CD4-positive, alpha-beta T cell treated with Interleukin-21 for 1 hour (primary cell): ENCODE measurements around the gene VGLL4.

Experiments used
- DNase-seq: peaks from one replicate; pipeline ENCODE4 v3.0.0-alpha.2; 2020

The VGLL4 gene

DNA sequence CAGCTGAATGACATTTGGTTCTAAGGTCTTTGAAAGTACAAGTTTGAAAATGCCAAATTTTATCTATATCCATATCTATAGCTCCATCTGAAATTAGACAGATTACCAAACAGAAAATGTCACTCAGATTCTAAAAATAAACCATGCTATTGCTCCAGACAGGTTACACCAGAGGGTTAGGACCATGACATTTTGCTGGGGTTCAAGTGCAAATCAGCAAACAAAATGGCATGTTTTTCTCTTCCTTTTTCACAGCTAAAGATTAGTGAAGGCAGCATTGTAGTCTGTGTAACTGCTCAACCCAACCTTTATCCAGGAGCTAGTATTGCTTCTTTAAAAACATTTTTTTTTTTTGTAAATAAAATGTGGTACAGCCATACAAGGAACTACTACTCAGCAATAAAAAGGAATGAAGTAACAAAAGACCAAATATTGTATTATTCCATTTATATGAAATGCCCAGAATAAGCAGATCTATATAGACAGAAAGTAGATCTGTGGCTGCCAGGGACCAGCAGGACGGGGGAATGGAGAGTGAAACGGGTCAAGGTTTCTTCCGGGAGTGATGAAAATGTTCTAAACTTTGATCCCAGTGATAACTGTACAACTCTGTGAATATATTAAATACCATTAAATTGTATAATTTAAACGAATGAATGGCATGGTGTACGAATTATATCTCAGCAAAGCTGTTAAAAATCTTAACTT lies 18.2 kb downstream of the VGLL4 start:
- DNase-seq, result no peak

DNA sequence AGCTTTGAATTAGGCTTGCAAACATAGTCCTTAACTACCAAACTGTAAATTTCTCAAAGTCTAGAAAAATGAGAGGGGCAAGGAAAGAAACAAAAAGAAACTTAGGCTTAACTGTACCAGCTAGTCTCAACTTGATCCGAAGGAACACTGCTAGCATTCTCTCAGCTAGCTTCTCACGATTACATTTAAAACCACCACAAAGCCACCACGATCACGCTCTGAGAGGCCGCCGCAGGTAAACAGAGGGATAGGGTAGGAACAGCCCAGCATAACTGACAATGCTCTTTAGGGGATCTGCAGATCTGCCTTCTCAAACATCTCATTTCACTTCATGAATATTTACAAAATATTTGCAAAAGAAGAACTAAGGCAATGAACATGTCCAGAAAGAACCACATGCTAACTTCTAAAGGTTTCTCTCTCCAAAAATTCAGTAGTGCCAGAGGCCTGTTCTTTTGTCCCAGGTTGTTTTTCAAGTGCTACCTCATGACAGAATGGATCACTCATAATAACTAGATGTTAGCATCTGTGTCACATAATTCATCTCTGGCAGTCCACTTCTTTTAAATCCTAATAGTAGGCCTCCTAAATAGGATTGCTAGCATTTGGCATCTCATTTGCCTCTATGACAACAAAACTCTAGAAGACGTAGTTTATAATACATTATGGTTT lies 18.9 kb downstream of the VGLL4 start:
- peak; percentile 14 for DNase-seq

DNA sequence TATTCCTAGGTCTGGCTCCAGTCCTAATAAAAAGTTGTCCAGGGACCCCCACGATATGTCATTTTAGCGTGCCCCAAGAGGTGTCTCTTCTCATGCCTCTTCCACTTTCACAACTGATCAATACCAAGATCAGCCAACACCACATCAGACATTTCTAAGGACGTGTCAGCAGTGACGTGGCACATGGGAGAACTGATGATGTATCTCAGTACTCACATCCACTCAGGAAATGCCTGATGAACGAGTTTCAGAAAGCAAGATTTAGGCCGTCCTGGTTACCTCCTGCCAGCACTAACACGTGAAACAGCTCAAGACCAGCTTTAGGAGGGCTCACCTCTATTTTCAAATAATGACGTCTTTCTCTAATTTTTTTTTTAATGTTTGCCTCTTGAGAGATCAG lies 19.6 kb downstream of the VGLL4 start:
- DNase-seq, result peak; percentile 63

DNA sequence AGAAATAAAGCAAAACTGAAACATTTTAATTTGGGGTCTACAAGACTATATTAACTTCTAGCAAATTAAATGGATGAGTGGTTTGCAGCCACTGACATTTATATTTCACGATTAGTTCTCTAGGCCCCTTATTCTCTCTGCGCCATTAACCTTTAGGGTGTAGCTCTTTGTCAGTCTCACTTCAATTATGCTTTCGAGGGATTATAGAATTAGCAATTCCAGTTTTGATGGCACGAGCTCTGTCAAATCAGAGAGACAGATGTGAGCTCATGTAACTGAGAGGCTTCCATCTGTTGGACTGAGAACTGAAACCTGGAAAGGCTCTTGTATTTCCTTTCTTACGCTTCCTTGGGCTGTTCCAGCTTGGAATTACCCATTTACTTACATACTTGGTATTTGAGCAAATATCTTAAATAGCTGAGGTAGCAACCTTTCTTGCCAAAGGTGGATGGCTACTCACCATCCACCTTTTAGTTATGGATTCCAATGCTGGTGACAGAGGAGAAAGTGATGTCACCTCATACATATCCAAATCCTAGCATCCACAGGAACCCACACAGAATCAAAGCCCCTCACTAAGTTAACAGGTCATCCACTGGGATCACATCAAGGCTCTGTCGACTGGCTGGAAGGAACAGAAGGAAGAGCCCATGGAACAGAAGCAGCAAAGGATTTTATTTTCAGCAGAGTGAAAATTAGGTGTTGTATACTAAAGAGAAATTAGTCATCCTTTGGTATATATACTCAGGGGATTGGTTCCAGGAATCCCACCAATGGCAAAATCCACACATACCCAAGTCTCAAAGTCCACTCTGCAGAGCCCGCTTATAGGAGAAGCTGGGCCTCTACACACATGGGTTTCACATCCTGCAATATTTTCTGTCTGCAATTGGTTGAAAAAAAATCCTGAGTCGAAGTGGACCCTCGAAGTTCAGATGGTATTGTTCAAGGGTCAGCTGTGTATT lies 20.8 kb downstream of the VGLL4 start:
- DNase-seq, result no peak

DNA sequence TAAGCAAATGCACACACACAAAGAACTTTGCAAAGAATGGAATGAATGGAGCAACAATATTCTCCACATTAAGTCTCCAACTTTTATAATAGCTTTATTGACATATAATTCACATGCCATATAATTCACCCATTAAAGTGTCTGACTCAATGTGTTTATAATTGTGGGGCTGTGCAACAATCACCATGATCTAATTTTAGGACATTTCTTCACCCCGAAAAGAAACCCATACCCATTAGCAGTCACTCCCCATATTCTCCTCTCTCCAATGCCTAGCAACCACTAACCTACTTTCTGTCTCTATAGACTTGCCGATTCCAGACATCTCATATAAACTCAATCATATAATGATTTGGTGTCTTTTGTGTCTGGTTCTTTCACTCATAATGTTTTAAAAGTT lies 22.6 kb downstream of the VGLL4 start:
- DNase-seq, result no peak

DNA sequence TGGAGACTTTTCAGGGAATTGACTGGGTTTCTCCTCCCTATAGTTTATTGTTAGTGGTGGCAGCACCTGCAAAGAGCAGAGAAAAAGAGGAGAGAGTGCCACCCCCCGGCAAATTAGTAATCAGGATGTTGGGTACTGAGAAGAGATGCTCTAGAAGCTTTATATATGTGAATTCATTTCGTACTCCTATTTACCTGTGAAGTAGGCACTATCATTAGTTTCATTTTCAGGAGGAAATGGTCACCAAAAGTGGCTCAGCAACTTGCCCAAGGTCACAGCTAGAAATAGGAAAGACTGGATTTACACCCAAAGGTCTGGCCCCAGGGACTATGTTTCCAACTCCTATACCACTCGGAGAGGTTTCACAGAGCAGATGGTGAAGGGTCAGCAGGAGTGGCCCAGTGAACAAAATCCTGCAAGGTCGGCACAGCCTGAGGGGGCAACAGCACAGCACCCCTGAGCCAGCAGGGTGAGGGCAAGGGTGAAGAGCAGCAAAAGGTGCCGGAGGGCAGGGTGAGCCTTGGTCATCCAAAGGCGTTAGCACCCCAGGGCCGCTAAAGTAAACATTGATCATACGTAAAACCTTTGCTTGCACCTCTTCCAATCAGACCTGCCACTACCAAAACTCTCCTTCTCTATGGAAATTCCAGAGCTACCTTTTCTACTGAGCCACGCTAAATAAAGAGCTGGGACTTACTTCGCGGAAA lies 23.6 kb downstream of the VGLL4 start:
- DNase-seq, result no peak

DNA sequence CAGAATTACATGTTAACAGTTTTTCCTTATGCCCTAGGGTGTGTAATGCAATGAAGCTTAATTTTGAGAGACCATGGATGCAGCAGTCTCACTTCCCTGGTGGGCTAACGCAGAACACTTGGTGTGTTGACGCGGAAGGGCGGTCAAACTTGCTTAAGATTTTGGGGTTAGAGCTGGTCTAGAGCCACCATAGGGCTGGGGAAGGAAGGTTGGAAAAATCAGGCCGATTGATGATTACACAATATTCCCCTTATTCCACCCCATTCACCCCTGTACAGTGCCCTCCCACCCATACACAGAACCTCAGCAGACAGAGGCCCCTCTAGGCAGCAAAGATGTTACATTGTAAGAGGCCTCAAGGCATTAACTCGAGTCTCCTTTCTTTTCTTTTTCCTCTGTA lies 24.3 kb downstream of the VGLL4 start:
- no peak for DNase-seq

DNA sequence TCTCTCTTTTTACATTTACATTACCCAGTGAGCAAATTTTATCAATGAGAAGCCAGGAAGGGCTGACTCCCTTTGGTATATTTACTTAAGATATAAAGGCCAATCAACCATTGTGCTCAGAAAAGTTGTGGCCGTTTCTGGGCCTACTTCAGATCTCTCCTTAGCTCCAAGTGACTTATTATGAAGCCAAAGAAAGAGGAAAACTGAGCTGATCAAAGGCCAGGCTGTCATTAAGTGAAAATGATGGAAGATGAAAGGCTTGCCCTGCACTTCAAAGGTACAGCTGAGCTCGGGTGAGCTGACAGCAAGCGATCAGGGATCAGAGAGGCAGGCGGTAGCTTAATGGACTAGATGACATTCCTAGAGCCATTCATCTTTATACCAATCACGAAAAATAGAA lies 24.8 kb downstream of the VGLL4 start:
- no peak for DNase-seq

DNA sequence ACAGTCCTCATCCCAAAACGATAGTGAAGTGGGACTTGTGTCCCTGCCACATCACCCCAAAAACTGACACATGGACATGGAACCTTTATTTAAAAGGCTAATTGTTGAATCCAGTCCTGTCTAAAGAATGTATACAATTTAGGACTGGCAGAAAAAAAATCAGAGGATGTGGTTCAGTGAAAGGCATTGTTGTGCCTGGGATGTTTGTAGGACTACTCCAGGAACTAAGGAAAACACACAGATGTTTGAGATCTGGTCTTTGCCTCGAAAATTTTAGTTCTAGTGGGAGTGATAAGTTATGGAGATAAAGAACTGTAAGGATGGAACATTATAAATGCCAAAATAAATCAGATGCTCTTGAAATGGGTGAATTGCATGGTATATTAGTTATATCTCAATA lies 27.2 kb downstream of the VGLL4 start:
- no peak for DNase-seq

DNA sequence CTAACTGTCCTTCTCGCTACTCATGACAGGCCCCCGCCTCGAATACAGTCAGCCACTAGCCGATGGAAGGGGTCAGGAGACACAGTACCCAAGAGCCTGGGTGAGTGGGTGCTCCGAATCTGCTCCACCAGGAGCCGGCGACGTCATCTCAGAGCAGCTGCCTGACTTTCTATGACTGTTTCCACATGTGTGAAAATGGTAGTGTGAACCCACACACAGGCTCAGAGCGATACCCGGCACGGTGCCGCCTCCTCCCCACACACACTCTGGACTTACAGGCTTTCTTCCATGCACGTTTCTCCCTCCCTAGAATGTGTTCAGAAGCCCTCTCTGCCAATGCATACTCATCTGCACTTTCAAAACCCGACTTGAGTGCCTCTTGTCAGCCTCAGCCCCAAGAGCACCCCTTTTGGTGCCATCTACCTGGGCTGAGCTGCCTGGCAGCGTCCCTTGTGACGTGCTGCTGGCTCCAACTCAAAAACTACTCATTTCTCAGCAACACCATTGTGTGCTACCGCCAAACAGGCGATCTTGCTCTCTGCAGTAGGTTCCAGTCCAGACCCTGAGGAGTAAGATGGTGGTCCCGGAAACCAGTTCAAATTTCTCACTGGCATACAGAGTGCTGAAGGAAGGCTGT lies 29.7 kb downstream of the VGLL4 start:
- DNase-seq, result no peak

DNA sequence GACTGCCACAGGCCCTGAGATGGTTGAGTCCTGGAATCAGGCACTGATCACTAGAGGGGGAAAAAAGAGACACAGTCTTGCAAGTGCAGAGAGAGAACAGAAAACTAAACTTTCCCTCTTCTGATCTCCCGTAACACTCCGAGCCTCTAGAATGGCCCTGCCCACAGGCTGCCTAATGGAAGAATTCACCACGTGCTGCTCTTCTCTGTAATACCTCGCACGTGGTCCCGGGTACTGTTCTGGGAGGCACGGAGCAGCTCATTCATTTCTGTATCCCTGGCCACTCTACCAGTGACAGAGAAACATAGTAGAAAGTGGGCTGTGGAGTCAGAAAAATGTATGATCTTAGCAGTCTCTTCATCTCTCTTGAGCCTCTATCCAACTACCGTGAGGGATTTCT lies 30.4 kb downstream of the VGLL4 start:
- DNase-seq, result no peak

DNA sequence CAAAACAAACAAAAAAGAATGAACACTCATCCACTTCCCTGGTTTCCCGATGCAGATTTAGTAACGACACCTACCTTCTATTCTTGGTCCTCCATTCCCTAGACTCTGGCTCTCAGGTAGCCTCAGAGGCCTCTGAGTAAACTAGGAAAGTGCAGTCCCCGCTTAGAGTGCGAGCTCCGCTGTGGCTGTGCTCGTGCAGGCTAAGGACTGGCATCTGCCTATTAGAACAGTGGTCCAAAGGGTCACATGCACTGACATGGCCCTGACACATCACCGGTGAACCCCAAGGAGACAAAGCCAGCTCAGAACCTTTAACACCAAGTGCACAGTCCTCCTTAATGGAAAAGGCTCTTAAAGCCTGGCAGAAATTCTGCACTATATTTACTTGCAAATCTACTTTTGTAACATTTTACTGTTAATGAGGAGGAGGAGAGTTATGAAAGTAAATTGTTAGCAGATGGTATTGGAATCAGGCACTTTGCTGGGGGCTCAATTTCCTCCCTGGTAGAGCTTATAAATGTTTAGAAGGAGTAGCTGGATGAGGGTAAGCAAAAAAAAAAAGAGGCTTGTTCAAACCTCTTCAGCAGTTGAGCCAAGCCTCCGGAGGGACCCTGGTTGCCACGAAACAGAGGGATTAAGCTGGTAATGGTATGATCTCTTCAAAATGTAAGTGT lies 31.1 kb downstream of the VGLL4 start:
- DNase-seq, result no peak

DNA sequence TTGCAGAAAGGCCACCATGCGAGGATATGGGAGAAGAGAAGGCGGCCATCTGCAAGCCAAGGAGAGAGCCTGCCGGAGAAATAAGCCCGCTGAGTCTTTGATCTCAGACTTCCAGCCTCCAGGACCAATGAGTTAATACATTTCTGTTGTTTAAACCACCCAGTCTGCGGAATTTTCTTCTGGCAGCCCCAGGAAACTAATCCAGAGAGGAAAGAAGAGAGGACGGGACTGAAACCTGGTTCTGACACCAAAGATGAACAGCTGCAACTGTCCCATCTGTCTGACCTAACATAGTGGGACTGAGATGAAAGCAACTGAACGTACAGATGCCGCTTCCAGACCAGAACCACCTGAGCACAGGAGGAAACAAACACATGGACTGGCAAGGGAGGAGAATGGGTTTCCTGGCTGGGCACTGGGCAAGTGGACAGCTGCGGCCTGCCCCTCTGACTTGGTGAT lies 32.3 kb downstream of the VGLL4 start:
- DNase-seq, result no peak

DNA sequence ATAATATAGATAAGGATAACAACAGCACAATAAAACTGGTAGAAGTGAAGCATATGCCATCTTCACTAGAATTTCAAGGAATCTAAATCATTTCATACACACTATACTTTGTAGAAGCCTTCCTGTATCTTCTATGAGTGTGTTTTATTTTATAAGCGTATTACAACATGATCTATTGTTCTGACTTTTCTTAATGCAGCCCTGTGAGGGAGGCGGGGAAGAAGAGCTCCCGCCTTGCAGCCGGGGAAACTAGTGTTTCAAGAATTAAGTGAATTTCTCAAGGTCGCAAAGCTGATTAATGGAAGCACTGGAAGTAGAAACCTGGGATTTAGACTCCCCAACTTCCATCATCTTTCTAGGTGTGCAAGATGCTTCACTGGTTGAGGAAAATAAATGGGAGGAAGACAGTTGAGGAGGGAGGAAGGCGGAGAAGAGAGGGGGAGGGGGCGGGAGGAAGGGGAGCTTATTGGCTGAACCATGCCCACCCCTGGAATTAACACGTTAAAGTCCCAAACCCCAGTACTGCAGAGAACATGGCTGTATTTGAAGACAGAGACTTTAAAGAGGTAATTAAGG lies 32.9 kb downstream of the VGLL4 start:
- DNase-seq, result no peak

DNA sequence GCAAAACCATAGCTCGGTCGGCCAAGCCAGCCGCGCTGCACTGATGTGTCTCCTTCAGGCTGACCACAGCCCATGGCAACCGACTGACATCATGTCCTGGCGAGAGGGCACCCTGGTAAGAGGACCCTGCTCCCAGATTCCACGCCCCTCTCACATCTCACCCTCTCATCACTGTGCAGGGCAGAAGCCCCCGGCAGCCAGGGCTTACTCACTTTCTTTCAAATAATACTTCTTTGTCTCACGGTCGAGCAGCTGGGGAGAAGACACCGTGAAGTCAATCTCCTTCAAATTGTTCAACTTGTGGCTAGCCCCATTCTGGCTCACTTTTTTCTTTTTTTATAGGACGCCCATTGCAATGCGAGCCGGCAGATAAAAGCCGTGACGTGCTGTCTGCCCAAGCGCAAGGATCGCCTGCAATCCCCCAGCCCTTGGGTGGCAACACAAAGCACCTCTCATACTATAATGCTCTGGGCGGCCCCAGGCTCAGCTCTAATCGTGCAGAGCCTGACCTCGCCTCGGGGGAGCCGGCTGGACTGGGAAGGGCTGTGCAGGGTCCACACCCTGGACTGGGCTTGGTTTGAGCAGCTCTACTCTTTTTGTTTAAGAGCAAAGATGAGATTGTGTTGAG lies 33.6 kb downstream of the VGLL4 start:
- no peak for DNase-seq

DNA sequence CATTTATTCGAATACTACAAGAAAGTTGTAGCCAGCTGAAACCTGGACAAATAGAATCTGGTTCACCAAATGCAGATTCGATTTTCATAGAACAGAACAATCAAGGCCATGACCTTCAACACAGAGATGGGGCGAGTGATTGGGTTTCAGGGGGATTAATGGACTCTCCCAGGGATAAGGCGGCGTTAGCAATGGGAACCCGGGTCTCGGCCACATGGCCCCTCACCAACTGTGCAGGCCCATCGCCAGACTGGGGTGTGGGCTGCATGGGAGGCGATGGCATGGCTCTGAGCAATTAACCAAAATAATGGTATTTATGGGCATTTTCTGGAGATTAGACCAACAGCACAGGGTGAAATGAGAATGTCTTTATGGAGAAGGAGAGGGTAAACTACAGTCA lies 34.2 kb downstream of the VGLL4 start:
- DNase-seq, result no peak

DNA sequence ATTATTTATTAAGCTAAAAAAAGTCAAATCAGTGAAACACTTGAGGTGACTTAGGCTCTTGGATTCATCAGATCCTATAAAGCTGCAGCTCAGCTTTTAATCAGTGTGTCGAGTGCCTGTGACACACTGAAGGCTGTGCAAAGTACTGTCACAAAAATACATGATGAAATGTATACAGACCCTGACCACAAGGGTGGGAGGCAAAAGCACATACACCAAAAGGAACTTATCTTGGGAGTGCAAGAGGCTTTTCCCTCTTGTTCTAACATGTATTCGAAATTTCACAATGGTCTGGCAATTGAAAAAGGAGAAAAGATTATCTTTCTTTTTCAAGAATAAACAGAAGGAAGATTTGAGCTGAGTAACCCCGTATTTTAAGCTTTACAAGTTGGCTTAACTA lies 35.9 kb downstream of the VGLL4 start:
- no peak for DNase-seq

DNA sequence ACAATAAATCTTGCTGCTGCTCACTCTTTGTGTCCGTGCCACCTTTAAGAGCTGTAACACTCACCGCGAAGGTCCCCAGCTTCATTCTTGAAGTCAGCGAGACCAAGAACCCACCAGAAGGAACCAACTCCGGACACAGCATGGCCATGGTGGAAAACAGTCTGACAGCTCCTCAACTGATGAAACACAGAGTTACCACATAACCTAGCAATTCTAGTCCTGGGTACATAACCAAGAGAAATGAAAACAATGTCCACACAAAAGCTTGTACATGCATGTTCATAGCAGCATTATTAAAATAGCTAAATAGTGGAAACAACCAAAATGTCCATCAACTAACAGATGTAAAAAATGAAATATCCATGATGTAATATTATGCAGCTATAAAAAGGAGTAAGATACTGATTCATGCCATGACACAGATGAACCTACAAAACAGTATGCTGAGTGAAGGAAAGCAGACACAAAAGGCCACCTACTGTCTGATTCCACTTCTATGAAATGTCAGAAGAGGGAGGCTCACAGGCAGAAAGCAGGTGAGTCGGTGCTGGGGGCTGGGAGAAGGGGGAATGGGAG lies 36.8 kb downstream of the VGLL4 start:
- DNase-seq, result no peak

DNA sequence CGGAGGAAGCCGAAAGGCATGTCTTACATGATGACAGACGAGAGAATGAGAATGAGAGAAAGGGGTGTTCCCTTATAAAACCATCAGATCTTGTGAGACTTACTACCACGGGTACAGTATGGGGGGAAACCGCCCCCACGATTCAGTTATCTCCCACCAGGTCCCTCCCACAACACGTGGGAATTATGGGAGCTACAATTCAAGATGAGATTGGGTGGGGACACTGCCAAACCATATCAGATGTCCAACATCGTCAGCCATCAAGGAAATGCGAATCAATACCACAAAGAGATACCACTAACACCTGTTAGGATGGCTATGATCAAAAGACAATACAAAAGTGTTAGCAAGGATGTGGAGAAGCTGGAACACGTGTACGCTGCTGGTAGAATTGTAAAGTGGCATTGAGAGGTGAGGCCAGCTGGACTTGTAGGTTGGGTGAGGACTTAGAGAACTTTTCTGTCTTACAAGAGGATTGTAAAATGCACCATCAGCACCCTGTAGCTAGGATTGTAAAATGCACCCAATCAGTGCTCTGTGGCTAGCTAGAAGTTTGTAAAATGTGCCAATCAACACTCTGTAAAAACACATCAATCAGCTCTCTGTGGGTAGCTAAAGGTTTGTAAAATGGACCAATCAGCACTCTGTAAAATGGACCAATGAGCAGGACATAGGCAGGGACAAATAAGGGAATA lies 37.5 kb downstream of the VGLL4 start:
- no peak for DNase-seq

DNA sequence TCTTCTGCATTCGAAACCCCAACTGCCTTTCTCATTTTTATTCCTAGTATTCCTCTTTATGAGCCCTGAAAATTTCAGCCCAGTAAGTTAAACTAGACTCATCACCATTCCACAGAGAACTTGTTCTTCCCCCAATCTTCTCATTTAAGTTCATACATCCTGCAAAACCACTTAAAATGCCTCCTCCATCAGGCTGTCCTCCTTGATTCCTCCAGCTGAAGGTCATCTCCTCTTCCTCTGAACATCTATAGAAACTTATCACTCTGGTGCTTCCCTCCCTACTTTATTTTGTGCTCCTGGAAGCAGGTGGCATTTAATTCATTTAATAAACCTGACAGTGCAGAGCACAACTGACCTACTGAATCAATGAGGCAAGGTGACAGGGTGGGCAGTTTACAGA lies 38.3 kb downstream of the VGLL4 start:
- DNase-seq, result no peak
